ENCODE results near the gene NECTIN4.

DNA sequence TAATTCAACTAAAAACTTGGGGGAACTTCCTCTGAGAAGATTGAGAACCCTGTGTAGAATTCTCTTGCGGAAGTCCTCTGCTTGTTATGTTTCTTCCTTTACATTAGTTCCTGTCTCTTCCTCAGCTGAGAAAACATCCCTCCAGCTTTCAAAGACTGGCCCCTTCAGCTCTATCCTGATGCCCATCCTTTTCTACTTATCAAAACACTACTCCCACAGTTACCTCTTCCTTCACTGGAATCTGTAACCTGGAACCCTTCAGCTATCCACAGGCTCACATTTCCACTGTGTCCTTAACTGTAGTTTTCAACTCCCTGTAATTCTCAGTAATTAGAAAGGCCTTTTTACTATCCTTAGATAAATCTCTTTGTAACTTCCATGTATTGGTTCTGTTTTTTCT, 49.1 kb upstream of the NECTIN4 start:
- TF ChIP-seq, protein P1, sequence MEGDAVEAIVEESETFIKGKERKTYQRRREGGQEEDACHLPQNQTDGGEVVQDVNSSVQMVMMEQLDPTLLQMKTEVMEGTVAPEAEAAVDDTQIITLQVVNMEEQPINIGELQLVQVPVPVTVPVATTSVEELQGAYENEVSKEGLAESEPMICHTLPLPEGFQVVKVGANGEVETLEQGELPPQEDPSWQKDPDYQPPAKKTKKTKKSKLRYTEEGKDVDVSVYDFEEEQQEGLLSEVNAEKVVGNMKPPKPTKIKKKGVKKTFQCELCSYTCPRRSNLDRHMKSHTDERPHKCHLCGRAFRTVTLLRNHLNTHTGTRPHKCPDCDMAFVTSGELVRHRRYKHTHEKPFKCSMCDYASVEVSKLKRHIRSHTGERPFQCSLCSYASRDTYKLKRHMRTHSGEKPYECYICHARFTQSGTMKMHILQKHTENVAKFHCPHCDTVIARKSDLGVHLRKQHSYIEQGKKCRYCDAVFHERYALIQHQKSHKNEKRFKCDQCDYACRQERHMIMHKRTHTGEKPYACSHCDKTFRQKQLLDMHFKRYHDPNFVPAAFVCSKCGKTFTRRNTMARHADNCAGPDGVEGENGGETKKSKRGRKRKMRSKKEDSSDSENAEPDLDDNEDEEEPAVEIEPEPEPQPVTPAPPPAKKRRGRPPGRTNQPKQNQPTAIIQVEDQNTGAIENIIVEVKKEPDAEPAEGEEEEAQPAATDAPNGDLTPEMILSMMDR (IDR thresholded peaks at IDR 0.05; ENCODE audit: low read depth, low read length), result no peak
- TF ChIP-seq EZH2phosphoT487 (IDR thresholded peaks at IDR 0.05; ENCODE audit: low read depth), result no peak

Data from OCI-LY3 (cell line).